ENCODE results near the gene RBM20.
"Not testable (repeated sequence)": the region's sequence is repeated elsewhere in the genome, so short reads cannot be mapped to it uniquely, and the experiment has no call there.

Gene RBM20

DNA sequence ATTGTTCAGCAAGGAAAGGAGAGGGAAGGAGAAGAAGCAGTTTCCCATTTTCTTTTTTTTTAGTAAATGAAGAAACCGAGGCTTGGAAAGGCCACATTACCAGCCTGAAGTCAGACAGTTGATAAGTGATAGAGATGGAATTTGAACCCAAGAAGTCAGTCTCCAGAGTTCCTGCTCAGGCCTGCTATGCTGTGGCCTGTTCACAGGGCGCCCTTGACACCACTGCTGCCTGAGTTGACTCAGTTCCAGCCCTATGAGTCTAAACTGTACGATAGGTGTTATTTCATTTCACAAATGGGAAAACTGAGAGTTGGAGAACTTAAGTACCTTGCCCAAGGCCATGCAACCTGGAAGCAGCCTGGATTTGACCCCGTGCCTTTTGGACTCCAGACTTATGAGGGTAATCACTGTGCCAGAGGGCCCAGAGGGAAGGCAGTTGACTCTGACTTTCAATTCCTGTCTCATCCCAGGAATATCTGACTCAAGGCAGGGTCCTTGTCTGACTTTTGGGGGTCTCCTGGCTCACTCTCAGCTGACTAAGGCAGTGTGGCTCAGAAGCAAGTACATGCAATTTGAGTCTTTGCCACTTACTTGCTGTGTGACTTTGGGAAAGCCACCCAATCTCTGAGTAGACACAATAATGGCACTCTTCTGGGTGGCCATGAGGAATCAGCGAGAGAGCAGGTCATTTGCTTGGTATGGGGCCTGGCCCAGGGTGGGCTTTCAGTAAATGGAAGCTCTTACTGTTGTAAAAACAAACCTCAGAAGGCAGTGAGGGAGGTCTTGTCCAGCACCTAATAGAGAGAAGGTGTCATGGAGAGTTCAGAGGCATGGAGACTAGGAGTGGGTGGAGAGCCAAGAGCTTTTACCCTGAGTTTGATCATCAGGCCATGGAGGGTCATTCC is 17.9 kb upstream of the RBM20 start:
- DNase-seq: no peak

DNA sequence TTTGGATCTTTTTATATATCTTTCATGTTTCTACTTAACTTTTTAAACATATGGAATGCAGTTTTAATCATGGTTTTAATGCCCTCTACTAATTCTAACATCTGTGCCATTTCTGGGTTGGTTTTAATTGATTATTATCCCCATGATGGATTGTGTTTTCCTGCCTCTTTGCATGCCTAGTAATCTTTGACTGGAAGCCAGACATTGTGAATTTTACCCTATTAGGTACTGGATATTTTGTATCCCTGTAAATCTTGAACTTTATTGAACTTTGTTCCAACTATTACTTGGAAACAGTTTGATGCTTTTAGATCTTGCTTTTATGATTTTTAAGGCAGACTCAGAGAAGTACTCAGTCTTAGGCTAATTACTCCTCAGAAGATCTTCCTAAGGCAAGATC is 16.0 kb upstream of the RBM20 start:
- DNase-seq: no peak

DNA sequence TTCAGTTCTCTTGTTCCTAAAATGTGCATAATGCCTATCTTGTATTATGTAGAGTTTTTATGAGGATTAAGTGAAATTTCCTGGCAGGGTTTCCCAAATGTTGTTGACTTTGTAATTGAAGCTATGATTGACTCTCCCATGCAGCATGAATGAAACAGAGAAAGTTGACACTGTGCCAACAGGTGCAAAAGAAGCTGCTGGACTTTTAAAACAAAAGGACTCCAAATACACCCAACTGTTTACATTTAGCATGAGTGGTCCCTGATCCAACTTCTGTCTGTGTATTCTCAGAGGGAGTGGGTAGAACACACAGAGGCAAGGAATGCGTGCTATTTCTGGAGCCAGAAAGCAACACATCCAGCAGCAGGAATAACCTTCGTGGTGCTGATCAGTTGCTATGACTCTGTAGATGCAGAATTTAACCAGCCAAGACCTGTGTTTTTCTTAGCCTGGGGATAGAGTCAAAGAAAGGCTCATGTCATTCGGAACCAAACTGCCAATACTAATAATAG is 14.4 kb upstream of the RBM20 start:
- DNase-seq: no peak

DNA sequence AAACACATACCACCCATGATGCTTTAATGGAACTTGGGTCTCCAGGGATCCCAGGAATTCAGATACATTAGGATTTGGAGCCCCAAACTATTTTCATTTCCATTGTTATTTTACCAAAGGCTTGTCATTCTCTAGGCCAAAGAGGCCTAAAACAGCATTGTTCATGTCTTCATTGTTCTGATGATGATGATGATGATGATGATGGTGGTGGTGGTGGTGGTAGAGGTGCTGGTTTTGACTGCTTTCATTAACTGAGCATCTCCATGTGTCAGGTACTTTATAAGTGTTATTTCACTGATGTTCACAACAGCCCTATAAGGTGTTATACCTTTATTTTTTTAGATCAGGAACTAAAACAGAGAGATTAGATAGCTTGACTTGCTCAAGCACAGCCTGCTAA is 12.2 kb upstream of the RBM20 start:
- DNase-seq: no peak

DNA sequence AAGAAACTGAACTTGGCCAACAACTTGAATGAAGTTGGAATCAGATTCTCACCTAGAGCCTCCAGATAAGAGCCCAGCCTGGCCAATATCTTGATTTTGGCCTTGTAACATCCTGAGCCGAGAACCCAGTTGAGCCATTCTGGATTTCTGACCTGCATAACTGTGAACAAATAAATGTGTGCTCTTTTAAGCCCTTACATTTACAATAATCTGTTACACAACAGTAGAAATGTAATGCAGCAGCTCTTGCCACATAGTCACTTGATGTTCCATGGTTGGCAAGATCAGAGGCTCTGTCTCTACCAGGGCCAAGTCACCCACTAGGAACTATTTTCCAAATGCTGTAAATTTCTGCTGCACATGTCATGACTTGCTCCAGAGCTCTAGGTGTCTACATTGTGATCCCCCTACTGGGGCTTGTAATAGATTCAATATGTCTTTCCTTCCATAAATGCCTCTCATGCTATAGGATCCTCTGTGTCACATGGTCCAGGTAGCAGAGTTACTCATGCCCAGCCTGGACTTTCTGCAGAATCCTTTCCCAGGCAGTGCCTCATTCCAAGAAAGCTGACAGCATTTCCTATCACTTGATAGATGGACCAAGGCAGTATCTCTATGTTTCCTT is 11.4 kb upstream of the RBM20 start:
- no peak for DNase-seq

DNA sequence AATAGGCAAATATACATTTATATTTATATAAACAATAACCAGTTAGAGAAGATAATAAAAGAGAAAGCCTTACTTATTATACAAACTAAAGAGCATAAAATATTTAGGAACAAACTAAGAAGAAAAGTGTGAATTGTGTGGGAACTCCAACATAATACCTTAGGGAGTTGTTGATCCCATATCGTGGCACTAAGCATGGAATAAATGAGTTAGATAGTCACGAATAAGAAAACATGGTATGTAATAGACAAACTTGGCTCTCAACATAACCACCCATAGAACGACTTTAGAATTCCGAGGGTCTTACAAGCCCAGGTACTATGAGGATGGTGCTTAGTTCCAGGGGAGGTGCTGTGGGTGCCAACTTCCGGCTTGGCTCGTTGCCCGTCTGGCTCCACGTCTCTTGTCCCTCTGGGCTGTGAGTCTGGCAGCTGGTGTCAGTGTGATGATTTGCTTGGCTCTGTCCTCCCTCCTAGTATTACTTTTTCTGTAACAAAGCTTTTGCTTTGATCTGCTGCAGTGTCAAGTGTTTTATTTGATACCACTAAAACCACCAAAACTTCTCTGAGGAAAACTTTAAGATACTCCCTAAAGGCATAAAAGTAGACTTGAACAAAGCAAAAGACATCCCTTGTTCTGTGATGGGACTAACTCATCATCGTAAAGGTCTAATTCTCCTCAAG is 9.5 kb upstream of the RBM20 start:
- DNase-seq: no peak

DNA sequence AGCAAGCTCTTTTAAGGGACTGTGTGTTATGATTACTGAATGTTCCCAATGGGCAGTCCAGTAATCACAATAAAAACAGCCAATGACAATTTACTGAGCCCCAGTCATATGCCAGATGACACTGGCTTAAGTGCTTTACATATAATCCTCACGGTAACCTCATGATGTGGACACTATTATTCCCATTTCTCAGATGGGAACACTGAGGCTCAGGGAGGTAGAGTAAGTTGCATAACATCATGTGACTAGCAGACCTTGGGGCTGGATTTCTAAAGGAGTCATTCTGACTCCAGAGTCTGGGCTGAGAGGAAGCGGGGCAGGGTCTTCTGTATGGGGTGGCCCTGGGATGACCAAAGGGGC is 7.6 kb upstream of the RBM20 start:
- DNase-seq: no peak

DNA sequence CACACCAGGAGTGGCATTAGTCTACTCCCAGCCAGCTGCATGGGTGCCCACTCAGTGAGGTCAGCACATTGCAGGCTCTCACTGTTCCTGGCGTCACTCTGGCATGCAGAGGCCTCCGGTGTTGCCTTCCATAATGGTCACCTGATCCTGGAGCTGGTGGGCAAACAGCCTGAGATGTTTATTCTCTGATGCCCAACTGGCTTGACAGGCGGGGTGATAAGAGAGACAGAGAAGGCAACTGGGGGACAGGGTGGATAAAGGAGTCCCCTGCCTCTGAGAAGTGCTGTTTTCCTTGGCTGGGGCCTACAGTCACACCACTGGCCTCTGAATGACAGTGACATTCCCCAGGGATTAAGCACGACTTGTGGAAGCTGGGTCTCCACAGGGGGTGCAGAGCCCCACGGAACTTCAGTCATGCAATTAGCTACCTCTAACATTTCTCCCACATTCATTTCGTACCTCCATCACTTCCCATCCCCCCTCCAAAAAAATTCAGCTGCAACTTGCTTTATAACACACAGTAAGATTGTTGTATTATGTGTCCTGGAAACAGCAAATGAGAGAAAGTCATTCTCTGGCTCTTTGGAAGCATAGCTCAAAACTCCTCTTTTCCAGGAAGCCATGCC is 7.1 kb upstream of the RBM20 start:
- DNase-seq: no peak

DNA sequence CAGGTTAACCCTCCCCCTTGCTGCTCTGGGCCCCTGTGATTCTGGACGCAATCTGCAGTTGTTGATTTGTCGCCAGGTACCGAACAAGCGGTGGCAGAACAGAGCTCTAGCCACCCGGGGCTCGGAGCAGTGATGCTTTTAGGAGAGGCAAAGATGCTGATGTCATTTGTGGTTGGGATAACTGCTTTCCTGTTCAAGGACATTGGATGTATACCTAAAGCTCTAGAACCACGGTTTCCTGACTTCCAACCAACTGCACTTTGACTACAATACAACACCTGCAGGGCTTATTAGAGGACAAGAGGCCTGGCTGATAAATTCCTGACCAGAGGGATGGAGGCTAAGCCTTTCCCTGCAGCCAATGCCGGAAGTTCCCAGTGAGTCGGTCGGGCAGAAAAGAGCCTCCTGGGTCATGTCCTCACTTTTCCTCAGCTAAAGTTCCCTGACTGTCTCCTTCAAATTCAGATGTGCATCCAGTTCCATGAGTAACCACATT is 6.5 kb upstream of the RBM20 start:
- DNase-seq: no peak

DNA sequence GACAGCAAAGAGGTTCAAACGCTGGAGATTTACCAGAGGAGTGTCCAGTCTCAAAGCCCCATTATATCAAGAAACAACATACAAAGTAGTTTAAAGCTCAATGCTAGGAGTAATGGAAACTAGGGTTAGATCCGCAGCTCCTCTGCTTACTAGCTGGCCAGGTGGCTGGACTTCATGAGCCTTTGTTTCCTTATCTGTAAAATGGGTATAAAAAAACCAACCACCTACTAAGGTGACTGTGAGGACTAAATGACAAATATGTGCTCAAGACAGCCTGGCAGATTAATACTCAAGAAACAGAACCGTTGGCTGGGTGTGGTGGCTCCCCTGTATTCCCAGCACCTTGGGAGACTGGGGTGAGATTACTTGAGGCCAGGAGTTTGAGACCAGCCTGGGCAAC is 5.8 kb upstream of the RBM20 start:
- no peak for DNase-seq

DNA sequence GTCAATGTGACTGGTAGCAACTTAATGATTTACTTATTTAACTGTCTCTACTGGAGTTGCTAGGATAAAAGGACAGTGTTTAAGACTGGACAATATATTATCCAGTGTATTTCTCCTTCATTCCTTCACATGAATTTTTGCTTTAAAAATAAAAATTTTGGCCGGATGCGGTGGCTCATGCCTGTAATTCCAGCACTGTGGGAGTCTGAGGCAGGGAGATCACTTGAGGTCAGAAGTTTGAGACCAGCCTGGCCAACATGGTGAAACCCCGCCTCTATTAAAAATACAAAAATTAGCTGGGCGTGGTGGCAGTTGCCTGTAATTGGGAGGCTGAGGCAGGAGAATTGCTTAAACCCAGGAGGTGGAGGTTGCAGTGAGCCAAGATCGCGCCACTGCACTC is 5.1 kb upstream of the RBM20 start:
- not testable (repeated sequence) for DNase-seq

DNA sequence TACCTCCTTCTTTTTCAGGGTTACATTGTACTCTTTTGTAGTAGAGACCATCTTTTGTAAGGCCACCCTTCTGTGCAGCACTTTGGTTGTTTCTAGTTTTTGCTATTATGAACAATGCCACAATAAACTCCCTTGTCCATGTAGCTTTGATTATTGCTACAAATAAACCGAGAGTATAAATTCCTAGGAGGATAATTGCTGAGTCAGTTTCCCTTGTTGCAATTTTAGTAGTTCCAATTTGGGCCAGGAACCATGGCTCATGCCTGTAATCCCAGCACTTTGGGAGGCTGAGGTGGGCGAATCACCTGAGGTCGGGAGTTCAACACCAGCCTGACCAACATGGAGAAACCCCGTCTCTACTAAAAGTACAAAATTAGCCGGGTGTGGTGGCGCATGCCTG is 4.3 kb upstream of the RBM20 start:
- not testable (repeated sequence) for DNase-seq

DNA sequence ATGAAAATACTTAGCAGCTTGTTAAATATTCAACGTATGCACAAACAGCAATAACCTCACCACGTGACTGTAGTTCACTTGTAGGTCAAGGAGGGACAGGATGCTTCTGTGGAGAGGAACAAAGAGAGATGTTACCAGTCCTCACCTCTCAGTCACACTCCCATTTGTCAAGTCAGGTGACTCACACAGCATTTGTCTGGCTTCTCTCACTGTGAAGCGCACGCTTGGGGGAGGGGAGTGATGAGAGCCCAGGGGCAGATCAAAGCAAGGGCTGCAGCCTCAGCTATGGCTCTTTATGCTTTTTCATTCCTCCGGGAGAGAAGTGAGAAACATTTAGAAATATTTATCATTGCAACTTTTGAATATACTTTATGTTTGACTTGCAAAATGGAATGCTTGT is 2.9 kb upstream of the RBM20 start:
- peak; percentile 65 for DNase-seq

DNA sequence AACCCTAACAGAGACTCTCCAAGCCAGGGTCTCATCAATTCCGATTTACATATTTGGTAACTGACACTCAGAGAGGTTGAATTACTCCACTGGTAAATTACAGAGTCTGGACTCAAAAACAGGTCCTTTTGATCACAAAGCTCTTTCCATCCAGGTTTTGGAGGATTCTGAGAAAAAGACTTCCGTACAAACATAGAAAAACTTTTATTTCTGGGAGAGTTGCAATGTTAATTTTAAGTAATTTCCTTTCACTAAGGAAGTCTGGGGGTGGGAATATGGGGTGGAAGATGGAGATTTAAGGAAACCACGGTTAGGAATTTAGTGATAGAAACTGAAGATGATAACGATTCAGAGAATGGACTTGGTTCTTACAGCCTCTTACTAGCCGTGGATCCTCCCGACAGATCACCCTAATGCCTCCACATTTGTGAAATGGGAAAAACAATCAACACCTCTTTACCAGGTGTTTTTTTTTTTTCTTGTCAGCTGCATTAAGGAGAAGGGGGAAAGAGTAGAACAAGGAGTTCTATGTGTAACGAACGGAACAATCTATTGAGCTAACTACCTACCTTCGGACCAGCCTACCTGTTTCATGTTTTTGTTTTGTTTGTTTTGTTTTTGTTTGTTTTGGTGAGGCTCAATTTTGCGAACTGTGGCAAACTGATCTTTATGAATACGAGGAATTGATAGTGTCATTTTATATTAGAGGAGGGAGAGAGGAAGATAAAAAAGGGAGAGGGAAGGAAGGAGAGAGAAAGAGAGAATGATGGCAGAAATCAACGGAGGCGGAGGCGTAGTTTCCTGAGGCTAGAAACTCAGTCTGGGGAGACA is 1.7 kb upstream of the RBM20 start:
- no peak for DNase-seq

DNA sequence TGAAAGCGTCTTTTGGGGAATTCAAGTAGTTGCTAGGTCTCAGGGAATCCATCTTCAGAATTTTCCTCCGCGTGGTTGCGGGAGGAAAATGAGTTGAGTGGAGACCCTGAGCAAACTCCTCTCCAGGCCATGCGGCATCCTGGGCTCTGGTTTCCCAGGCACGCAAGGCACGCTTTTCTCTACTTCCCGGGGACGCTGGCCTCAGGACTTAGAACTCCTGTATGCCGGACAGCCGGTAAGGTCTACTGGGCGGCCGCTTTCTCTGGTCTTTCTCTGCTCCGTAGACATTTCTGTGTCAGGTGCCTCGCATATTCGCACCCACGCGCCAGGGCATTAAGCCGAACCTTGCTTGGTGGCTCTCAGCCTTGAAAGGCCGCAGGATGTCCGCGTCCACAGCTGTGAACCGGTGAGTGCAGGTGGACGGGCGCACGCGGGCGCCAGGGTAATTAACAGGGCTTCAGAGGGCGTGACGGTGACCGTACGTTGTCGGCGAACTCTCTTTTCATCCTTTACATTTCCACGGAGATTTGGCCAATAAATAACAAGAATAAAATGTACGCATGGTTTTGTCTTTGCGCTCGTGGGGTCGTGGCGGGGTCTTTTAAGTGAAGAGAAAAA is 992 bp upstream of the RBM20 start:
- no peak for DNase-seq

DNA sequence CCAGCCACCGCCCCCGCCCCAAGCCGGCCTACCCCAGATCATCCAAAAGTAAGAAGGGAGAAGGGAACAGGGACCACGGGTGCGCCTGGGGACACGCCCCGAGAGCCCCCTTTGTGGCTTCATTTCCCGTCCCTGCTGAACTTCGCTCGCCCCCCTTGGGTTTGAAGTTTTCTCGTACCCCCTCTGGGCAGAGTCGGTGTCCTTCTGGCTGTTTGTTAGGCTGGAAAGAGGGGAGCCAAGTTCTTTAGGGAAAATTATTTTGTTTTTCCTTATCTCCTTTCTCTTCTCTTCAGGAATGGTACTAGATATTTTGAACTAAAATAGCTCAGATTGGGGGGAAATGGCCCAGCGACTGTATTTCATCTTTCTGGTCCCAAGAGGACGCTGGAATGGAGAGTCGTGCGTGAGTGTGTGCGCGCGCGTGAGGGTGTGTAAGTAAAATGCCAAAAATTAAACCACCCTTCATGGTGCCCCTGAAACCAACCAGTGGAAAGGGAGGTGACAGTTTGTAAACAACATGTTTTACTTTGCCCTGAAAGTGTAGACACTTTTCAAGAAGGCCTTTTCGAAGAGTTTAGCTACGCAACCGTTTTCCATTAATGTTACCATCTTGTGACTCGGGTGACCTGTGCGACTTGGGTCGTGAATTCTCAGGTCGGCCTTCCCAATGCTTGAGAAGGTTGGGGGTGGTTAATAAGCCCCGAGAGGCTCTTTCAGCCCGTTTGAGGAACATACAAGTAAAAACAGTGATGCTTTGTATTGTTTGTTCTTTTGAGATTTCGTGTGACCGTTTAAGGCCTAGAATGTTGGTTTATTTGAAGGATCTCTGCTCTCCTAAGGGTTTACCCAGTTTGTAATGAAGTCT is 694 bp downstream of the RBM20 start:
- no peak for DNase-seq

DNA sequence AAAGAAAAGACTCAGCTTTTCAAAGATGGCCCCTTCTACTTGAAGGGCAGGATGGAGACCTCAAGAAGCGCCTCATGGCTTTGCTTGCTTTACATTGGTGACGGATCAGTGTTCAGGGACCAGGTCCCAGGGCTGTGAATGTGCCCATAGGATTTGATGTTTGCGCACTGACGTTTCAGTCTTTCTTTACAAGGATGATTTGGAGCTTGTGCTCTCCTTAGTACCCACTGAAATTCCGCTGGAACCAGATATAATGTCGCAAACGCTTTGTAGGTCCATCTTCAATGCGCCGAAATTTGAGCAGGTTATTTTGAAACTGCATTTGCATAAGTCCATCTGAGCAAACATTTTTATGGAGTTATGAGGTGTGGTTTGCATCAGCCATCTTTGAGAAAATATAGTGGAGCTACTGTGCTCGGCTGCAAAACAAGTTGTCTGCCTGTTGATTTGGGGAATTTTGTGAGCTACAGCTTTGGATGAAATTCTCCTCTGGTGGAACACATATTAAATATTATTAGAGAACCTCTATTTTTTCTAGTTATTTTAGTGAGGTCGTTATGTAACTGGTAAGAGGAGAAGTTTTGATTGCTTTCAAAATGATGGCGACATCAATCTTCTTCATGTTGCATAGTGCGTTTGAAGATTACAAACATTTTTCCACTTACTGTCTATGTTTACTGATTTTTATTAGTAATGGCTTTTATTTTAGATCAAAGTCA is 2.4 kb downstream of the RBM20 start:
- no peak for DNase-seq

DNA sequence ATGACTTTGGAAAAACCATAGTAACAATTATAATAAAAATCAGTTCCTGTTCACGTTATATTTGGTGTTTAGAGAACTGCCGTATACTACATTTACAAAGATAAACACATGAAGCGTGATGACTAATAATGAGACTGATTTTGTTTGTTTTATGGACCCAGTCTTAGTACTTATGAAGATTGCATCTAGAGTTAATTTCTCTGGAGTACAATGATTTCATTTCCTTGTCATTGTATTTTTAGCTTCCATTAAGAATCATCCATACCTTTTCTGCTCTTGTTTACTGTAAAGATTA is 2.9 kb downstream of the RBM20 start:
- no peak for DNase-seq

DNA sequence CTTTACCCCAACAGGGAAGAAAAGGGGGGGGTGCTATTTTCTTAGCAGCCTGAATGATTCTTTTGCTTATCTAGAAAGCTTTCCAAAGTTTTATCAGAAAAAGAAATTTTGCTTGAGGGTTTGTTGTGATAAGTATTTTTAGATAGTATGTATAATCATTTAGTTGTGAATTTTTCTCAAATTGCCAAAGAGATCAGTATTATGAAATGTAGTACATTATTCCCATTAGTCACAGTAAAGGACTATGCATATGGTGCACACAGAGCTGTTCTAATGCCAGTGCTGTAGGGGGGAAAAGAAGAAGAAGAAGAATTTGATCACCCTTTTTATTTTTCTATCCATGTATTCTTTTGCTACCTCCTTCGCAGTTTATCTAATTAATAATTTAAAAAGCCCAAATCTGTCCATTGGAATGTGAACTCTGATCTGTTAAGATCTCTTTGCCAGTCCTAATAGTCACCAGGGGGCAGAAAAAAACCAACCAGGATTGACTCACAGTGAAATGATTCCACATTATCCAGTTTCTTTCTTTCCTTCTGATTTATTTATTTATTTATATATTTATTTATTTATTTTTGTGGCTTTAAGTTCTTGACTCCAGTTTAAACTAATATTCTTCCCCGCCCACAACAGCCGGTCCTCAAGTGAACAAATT is 4.7 kb downstream of the RBM20 start:
- DNase-seq: no peak
